SKM-1 treated with dmso at 0.1 percent for 144 hours (cell line): ENCODE data around the gene WFDC12.

Experiments used
- DNase-seq: peaks from one replicate; lab custom pipeline; 2025; ENCODE audit not compliant: unreplicated experiment; lab: John Stamatoyannopoulos, UW

Gene WFDC12

DNA sequence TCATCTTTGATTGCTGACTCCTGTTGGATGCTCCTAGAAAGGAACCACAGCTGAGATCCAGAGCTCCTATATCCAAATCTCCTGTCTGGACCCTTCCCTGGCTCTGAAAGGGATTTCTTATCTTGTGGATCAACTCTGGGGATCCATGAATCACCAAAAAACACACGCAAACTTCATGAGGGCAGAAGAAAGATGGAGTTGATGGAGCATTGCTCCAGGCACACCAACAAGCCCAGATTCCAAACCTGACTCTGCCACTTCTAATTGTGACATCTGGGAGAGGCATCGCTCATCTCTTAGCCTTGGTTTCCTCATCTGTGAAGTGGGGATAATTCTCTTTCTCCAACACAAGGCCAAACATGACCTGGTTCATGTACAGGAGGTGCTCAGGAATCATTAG is 30.1 kb downstream of the WFDC12 start:
- no peak for DNase-seq

DNA sequence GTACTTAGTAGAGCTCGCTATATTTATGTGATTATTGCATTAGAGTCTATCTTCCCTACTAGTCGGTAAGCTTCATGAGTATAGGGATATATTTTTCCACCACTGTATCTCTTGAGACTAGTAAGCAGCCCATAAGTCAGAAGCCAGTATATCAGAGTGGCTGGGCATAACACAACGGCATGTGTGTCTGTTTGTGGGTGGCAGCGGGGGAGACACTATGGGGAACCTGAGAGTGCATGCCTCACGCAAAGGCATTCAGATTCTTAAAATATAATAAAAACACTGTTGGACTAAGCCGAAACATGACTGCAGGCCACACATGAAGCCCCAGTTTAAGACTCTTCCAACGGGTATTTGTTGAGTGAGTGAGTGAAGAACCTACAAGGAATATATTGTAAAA is 31.4 kb downstream of the WFDC12 start:
- DNase-seq, result no peak

DNA sequence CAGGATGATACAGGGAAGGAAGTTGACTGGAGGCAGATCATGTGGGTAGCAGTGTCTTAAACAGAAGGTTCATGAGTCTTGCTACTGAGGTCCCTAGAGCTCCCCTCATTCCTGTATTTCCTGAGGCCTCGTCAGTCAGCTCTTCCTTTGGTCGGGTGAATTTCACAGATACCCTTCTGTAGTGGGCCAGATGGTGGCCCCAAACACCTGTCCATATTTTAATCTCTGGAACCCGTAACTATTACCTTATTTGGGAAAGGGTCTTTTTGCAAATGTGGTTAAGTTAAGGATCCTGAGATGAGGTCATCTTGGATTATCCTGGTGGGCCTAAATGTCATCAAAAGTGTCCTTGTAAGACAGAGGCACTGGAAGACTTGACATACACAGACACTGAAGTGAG is 32.9 kb downstream of the WFDC12 start:
- DNase-seq, result no peak

DNA sequence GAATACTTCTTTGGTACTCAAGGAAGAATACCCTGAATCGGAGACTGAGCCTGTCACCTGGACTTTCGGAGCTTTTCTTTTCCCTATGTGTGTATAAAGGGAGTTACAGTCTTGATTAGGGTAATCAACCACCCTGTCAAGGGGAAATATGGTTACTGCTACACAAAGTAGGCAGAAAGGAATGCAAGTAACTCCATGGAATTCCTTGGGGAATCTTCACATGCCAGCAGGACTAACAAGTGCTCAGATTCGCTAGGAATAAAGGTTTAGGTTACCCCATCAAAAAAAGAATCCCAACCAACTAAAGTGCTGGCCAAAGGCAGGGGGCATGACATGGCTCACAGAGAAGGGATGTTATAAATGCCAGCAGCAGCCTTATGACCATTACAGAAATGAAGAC is 33.8 kb downstream of the WFDC12 start:
- DNase-seq, result no peak

DNA sequence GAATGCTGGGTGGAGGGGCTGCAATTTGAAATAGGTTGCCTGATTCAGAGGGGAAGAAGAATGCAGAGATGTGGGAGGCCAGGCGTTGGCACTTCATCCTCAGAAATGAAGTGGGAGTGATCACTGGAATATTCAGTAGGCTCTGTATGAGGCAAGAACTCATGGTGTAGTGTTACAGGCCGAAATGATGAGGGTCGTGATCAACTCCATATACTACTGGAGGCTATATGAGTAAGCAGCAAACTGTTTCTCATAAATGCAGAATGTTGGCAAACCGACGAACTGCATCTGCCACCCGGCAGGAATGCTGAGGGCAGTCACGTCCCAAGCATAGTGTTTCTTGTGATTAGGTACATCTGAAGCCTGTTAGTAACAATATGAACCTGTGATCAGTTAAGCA is 36.0 kb downstream of the WFDC12 start:
- DNase-seq, result no peak

DNA sequence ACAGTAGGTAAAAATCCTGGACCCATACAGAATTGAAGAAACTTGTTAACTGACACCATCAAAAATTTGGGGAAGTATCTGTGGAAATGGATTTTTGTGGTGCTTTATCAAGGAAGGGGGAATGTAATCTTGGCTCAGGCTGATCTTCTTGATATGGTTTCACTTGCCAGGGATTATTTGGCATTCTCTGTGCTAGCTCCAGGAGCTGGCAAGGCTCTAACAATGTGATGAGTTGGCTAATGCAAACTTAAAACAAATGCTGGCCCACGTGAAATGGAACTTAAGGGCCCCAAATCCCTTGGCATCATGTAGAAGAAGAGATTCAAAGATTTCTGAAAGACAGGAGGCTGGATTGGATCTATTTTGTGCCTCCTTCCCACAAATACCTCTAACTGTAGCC is 36.5 kb downstream of the WFDC12 start:
- DNase-seq, result no peak

DNA sequence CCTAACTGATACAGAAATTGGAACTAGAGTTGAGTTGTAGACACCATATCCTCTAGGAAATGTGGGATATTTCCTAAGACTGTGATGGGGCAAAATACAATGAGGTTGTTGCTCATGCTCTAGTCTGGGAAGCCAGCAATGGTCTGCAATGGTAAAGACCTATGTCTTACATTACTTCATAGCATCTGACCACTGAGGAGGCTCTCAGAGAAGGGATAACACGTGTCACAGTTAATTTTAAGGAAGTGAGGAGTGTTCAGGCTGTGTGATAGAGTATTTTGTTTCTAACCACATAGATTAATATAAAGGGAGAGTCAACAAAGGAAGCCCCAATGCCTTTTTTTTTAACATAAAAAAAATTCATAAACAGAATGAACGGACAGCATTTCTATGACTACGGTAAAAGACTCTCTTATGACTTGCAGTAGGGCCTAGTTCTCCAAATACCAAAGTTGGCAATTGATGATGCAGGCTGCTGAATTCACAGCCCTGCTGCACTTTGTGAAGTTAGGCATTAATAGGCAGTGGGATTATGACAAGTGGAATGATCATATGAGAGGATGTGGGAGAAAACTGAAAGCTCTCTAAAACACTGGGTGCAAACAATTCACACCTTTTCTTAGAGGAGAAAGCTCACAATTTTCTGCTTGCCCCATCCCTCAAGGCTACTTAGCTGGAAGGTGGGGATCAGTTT is 37.0 kb downstream of the WFDC12 start:
- DNase-seq, result no peak

DNA sequence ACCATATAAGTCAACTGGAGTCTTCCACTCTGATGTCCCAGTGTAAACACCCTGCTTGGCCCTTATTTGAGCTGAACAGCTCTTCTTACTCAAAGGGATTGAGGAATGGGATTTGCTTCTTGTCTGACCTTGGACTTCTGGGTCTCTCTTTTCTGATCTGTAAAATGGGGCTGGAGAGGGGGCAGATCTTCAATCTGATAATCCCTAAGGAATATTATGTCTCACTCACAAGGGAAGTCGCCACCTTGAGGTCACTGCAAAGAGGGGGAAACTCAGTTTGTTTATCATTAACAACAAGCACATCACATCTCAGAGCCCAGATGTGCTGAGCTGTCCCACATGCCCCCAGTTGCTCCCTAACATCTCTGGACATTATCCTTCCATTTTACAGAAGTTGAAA is 38.4 kb downstream of the WFDC12 start:
- no peak for DNase-seq

DNA sequence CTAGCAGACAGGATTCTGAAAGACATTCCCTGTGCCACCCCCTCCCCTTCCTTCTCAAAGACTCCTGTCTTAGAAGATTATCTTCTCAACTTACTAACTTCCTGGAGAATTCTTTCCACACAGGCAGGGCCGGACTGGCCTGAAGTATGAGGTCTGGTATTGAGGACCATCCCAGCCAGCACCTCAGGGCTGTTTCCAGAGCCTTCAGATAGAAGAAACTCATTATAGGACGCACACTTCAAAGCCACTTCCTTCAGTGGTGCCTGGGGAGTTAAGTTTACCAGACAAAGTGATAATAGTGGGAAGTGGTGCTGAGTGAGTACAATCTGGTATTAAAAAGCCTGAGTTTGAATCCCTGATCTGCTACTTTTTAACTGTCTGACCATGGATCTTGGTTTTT is 39.0 kb downstream of the WFDC12 start:
- DNase-seq, result no peak

DNA sequence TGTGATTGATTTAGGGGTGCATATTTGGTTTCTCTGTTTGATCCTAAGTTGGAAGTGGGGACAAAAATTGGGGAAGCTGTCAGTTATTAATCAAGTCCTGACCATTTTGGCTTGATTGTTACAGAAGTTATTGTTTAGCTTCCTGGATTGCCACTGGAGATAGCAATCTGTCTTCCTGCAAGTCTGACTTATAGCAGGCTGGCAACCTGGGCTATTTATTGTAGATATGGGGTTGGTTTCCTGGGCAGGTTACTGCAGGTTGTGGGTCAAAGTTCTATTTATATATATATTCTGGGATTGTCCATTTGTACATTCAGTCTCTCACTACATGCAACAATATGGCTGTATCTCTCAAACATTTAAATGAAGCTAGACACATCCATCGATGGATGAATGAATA is 41.1 kb downstream of the WFDC12 start:
- DNase-seq, result no peak

DNA sequence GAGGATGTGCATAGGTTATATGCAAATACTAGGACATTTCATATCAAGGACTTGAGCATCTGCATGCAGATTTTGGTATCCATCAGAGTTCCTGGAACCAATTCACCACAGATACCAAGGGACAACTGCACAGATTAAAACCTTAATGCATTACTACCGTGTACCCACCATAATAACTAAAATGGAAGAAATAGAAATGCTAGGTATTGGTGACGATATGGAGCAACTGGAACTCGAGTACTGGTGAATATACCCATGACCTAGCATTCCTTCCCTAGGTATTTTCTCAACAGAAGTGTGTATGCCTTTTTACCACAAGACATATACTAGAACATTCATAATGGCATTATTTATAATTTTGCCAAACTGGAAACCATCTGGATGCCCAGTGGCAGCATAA is 41.8 kb downstream of the WFDC12 start:
- DNase-seq, result no peak

DNA sequence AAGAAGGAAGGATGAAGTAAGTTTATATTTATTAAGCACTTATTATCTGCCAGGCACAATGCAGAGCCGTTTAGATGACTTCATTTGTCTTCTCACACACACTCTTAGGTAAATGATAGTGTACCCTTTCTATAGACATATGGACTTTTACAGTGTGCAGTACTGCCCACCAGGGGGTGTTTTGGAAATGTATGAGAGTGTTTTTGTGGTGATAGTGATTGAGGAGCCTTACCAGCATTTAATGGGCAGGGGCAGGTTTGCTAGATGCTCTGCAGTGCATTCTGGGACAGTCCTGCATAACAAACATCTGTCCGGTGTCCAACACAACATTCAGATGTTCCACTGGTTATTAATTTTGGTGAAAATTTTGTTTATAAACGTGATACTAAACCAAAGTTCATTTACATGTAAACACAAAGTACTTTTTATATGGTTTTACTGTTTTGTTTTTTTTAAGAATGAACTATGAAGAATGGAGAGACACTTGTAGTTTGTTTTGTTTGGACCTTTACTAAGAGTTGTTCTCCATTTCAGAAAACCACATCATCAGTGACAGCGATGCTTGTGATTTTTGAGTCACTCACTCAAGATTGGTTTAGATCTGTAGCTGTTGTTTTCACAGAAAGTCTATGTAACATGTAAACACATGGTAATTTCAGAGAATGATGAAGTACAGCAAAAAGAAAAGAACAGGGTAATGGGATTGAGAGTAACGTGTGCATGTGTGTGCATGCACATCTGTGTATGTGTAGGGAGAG is 43.2 kb downstream of the WFDC12 start:
- DNase-seq, result no peak

DNA sequence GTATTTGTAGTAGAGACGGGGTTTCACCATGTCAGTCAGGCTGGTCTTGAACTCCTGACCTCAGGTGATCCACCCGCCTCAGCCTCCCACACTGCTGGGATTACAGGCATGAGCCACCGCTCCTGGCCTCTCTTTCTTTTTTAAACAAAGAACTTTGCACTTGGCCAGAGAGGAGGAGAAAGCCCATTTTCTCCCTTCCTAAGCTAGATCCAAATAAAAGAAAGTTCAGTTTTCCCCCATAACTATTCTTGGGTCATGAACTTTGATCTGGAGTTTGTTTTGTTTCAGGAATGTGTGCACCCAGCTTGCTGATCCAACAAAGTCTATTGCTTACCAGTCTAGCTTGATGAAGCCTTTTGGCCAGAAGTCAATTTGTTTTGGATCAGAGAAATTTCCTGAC is 46.7 kb downstream of the WFDC12 start:
- DNase-seq, result no peak
